Activated CD4-positive, alpha-beta T cell treated with anti-CD3 and anti-CD28 coated beads, Interleukin-2, amount 50 U/mL, for 4 hours (primary cell): ENCODE data around the gene OR6B1.

Experiments
- DNase-seq, 2 experiments: peaks; one replicate each; pipeline ENCODE4 v3.0.0-alpha.2; 2020

The OR6B1 gene

DNA sequence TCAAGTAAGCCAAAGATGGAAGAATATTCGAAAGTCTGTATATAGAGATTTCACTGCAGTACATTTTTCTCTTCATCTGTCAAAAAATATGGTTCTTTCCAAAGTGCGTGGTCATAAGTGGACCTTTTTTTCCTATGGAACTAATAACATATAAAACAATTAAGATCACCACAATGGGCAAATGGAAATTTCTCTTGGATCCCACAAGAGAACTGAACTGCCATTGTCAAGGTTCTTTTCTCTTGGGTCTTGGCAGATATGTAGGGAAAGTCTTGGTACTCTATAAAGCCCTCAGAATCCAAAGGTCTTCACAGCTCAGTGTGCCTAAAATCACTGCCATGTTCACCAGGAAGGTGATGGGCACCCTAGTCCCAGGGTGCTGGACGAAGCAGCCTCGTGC, at the start of gene OR6B1:
Gene OR6B1 (plus strand): TSS at position 301 of the 400 bp plus-strand sequence. CDS start 3,677 bp downstream, outside the sequence.
- no peak for DNase-seq

DNA sequence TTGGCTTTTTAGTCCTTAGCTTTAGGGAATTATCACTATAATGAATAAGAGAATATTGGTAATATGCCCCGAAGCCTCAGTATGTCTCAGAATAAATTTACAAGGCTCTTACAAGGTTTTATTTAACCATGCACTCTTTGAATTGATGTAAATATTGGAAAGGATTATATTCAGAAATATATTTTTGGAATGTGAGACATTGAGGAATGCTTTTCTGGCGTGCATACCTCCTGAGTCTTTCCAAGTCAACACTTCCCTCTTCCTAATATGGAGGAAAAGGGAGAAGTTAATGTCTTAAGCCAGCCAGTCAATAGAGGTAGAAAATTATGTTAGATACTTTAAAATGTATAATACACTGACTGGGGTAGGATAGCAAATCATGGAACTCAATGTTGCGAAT, 46.7 kb upstream of the OR6B1 start:
- no peak for DNase-seq

DNA sequence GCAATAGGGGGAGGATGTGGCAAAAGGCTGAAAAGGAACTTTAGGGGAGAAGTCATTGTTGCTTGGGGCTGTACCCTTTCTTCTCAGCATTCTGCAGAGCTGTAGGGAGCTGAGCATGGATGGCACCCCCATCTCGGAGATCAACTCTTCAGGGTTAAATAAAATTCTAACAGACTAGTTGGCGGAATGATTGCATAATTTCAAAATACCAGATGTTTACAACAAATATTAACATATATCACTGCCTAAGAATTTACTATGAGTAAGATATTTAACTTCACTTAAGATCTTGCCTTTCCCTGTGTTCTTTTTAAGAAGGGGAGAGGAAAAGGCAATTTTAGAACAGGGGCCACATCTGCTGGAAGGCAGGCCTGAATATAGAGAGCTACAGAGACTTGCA, 46.0 kb upstream of the OR6B1 start:
- no peak for DNase-seq

DNA sequence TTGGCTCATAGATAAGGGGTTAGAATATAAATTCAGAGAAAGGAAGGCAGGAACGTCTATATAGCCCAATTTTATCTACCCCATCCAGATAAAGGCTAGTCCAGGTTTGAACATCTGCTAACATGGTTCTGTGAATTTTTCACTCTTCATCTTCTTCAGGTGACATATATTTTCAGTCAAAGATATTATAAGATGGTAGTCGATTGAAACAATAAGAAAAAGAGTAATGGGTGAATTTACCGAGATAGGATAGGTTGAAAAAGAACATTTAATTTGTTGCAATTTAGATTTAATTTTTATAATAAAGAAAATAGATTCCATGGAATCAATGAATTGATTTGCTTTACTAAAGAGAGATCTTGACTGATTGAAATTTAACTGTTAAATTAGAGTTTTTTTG, 45.6 kb upstream of the OR6B1 start, which contains the start of gene OR2F1:
Gene OR2F1 (plus strand): TSS at position 301 of the 400 bp plus-strand sequence. CDS start 5,127 bp downstream, outside the sequence.
- DNase-seq, result no peak

- DNase-seq, result no peak
These were observed 41.3 kb upstream of the OR6B1 start for GRCh38 chr7:143958781-143959180.

- DNase-seq, result no peak
These were observed 39.1 kb upstream of the OR6B1 start for GRCh38 chr7:143960813-143961610.

GRCh38 chr7:143965280-143965679, 34.8 kb upstream of the OR6B1 start:
- DNase-seq, result no peak

DNA sequence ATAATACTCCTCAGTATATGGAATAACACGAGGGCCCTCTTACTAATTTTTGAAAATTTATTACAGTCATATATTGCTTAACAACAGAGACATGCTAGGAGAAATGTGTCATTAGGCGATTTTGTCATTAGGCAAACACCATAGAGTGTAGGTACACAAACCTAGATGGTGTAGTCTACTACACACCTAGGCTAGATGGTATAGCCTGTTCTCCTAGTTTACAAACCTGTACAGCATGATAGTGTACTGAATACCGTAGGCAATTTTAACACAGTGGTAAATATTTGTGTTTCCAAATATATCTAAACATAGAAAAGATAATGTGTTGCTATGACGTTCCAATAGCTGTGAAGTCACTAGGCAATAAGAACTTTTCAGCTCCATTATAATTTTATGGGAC, 32.7 kb upstream of the OR6B1 start:
- no peak for DNase-seq

- no peak for DNase-seq
These were observed 26.2 kb upstream of the OR6B1 start for GRCh38 chr7:143973870-143974416.

- no peak for DNase-seq
These were observed 25.7 kb upstream of the OR6B1 start for GRCh38 chr7:143974459-143974858.

DNA sequence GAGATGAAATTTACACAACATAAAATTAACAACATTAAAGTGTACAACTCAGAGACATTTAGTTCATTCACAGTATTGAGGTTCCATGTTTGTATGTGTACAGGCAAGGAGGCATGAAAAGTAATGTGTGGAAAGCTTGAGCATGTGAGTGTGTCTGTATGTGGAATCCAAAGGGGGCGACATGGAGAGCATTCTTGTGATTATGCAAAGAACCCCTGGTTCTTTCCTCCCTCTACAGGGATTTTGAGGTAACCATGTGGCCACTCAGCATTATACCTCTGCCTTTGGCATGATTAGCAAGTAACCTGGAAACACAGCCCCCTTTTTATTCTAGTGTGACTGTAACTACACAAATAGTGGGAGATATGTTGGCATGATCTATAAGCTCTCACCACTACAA, 24.5 kb upstream of the OR6B1 start:
- DNase-seq, result no peak

- no peak for DNase-seq
These were observed 21.5 kb upstream of the OR6B1 start for GRCh38 chr7:143978585-143978984.

- no peak for DNase-seq
These were observed 20.8 kb upstream of the OR6B1 start for GRCh38 chr7:143979359-143979758.

DNA sequence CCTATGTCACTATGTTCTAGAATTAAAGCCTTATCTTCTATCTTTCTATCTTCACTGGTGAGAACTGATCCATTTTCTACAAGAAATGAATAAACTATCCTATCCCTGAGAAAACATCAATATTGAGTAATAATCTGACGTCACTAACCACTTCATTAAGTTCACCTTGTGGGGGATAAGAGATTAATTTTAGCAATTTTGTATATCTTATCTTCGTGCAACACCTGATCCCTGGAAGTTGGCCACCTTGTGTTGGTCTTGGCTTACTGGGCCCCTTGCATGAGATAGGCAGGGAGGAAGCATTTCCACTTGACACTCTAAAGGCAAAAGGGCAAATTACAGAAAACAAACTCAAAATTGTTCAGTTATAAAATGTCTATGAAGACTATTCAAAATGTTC, 20.1 kb upstream of the OR6B1 start:
- no peak for DNase-seq

GRCh38 chr7:143980746-143981510, 19.2 kb upstream of the OR6B1 start:
- DNase-seq, result no peak

GRCh38 chr7:143983960-143984359, 16.2 kb upstream of the OR6B1 start:
- no peak for DNase-seq

DNA sequence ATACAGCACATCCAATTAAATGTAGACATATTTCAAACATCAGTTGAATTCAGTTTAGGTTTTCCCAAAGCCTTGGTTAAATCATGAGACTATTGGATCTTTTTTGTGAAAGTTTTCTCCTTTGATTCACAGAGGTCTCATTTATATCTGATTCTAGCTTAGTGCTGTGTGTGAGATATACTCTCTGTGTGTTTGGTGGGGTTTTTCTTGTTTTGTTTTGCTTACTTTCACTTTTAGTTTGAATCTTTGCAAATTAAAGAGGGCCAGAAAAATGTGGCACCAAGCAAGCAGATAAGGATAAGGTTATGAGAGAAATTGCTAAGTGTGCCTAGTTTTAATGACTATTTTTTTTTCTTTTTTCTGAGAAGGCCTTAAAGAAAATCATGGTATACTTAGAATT, 12.6 kb upstream of the OR6B1 start:
- DNase-seq, result no peak

DNA sequence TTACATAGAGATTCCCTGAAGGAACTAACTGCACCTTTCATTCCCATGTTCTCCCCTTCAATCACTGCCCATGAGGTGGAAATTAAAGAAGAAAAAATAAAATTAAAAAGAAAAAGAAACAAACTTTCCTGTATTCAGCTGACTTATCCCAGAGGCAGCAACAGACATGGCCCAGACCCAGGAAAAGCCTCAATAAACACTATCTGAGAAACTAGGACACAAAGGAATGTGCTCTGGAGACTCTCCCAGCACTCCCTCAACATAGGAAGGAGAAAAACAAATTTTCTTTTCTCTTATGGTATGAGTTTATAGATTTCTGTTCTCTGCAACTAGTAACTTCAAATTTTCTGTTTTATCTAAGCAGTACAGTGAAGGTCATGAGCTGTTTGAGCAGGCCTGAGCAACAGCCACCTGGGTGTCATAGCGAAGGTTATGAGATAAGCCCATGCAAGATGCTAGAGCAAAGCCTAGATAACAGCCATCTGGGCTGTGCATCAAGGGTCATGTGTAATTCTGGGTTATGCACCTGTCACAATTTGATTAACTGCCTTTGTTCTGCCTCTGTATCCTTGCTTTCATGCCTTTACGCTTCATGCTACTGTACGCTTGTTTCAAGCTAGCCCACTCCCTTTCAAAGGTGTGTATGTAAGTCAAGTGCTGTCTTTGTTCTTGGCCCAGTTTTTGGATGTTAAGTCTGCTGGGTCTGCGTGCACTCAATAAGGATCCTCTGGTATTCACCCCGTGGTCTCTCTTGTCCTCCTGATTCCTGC, 11.0 kb upstream of the OR6B1 start:
- DNase-seq, result no peak

DNA sequence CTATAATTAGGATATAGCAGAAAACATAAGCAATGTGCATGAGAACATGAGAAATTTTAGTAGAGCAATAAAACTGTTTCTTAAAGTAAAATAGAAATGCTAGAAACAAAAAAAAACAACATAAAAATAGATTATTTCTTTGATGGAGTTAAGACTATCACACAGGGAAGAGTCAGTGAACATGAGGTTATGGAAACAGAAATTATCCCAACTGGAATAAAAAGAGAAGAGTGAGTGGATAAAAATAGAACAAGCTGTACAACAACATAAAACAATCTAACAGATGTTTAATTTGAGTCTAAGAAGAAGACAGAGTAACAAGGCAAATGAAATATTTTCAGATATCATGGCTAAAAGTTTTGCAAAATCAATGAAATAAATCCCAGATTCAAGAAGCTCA, 7.5 kb upstream of the OR6B1 start:
- DNase-seq, result no peak

DNA sequence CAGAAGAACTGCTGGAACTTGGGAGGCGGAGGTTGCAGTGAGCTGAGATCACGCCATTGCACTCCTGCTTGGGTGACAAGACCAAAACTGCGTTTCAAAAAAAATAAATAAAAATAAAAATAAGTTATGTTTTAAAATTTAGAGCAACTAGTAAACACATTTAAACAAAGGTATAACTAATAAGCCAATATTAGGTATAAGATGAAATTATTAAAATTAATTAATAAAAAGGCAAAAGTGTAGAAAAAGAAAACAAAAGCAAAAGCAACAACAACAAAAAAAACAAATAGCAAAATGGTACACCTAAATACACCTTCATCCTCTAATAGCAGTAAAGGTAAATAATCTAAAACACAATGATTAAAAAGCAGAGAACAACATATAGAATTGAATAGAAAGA, 6.2 kb upstream of the OR6B1 start:
- DNase-seq, result no peak

DNA sequence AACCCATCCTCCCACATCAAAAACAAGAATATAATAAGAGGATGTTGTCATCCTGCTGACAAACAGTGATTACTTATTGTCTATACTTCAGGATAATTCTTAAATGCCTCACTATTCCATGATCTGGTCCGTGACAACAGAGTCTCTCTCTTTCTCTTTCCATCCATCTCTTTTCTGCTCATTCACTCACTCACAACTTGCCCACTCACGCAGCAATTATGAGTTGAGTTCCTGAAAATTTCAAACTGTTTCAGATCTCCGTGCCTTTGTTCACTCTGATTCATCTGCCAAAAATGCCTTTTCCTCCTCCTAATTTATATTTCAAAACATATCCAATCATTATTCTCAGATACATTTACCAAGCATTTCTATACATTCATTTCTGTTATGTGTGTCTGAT, 1.4 kb downstream of the OR6B1 start:
- DNase-seq, result no peak

GRCh38 chr7:144004703-144005102, 4.6 kb downstream of the OR6B1 start:
- DNase-seq, result no peak

- no peak for DNase-seq
These were observed 6.0 kb downstream of the OR6B1 start for GRCh38 chr7:144006029-144006691.
